ENCODE data around the gene ASIC2. TPM values are rescaled to one million over a fixed set of nuclear protein-coding genes. Genes with fewer than 3 reads are reported as not detected.

ASIC2 gene
- polyA plus RNA-seq, 1 experiment: 0.05 TPM

- Histone ChIP-seq H3K27me3 (ENCODE audit: control insufficient read depth, insufficient read depth, low read length) (no peaks in the 10 kb centered on the region), H3K36me3 (ENCODE audit: control insufficient read depth, insufficient read depth, low read length) (no peaks in the 10 kb centered on the region), H3K4me3 (ENCODE audit: low read depth, low read length) (no peak overlapping the region)
- ChIA-PET POLR2A (no interaction called here), CTCF (no interaction called here)
- DNase-seq (ENCODE audit: low read depth): no peak
- TF ChIP-seq, protein P1, sequence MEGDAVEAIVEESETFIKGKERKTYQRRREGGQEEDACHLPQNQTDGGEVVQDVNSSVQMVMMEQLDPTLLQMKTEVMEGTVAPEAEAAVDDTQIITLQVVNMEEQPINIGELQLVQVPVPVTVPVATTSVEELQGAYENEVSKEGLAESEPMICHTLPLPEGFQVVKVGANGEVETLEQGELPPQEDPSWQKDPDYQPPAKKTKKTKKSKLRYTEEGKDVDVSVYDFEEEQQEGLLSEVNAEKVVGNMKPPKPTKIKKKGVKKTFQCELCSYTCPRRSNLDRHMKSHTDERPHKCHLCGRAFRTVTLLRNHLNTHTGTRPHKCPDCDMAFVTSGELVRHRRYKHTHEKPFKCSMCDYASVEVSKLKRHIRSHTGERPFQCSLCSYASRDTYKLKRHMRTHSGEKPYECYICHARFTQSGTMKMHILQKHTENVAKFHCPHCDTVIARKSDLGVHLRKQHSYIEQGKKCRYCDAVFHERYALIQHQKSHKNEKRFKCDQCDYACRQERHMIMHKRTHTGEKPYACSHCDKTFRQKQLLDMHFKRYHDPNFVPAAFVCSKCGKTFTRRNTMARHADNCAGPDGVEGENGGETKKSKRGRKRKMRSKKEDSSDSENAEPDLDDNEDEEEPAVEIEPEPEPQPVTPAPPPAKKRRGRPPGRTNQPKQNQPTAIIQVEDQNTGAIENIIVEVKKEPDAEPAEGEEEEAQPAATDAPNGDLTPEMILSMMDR (IDR thresholded peaks at IDR 0.05; ENCODE audit: insufficient read depth, low read depth, low read length): no peak
Measured at GRCh38 chr17:33330877-33331276, 37.8 kb upstream of the ASIC2 start.

- ChIA-PET CTCF (interaction anchor here (0.9 kb wide), 1 partner anchor 36 kb away, joined by 3 read pairs; no protein-coding TSS in a partner anchor), POLR2A (no interaction called here)
- TF ChIP-seq, protein P1 (IDR thresholded peaks at IDR 0.05; ENCODE audit: insufficient read depth, low read depth, low read length): no peak
- Histone ChIP-seq H3K4me3 (ENCODE audit: low read depth, low read length) (no peak overlapping the region), H3K27me3 (ENCODE audit: control insufficient read depth, insufficient read depth, low read length) (no peaks in the 10 kb centered on the region), H3K36me3 (ENCODE audit: control insufficient read depth, insufficient read depth, low read length) (no peaks in the 10 kb centered on the region)
- DNase-seq (ENCODE audit: low read depth): no peak
Measured at GRCh38 chr17:33328129-33328528, 35.0 kb upstream of the ASIC2 start.

DNA sequence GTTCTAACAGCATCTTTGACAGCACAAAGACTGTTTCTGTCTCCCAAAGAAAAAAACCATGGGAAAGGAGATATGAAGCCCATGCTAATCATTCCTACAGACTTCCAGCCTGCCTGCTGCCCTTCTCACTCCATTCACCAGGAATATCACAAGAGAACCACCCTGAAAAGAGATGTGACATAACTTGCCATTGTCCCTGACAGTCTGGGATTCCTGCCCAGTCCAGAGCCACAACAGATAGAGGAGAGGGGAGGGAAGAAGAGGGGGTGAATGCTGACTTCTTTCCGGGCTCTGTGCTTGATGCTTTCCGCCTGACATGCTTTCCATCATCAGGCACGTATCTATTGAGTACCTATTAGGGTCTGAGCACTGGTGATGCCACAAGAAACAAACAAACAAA, 31.6 kb upstream of the ASIC2 start:
- DNase-seq (ENCODE audit: low read depth): no peak
- Histone ChIP-seq H3K27me3 (ENCODE audit: control insufficient read depth, insufficient read depth, low read length) (no peaks in the 10 kb centered on the region), H3K4me3 (ENCODE audit: low read depth, low read length) (no peak overlapping the region), H3K36me3 (ENCODE audit: control insufficient read depth, insufficient read depth, low read length) (no peaks in the 10 kb centered on the region)
- TF ChIP-seq, protein P1 (IDR thresholded peaks at IDR 0.05; ENCODE audit: insufficient read depth, low read depth, low read length): no peak
- POLR2A ChIA-PET: no interaction called here
- CTCF ChIA-PET: no interaction called here

- H3K36me3 ChIP-seq (ENCODE audit: control insufficient read depth, insufficient read depth, low read length): no peaks in the 10 kb centered on the region
- CTCF ChIA-PET: no interaction called here
- DNase-seq (ENCODE audit: low read depth): no peak
- H3K4me3 ChIP-seq (ENCODE audit: low read depth, low read length): no peak overlapping the region
- H3K27me3 ChIP-seq (ENCODE audit: control insufficient read depth, insufficient read depth, low read length): no peaks in the 10 kb centered on the region; the same call in 1 of the 2 replicates
- POLR2A ChIA-PET: no interaction called here
- TF ChIP-seq, protein P1 (IDR thresholded peaks at IDR 0.05; ENCODE audit: insufficient read depth, low read depth, low read length): no peak
Measured at GRCh38 chr17:33322063-33322462, 29.0 kb upstream of the ASIC2 start.

DNA sequence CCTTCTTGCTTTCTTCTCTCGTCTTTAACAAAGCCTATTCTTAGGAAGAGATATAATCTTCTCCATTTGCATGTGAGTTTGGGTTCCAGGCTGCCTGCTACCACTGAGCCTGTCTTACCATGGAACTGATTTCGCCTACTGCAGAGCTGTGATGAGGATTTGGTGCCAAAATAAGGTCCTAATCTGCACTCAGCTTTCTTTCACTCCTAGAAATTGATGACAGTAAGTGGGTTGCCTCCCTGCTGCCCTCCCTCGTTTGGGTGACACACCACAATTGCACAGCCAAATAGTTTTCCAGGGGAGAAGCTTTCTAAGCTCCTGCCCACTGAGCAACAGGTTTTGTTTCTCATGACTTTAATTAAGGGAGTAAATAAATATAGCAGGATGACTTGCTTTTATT, 25.1 kb upstream of the ASIC2 start:
- ChIA-PET CTCF (interaction anchor here (0.6 to 0.9 kb wide), 3 partner anchors 15 to 23 kb away, joined by 3 to 4 read pairs (median 3); no protein-coding TSS in a partner anchor), POLR2A (no interaction called here)
- H3K27me3 ChIP-seq (ENCODE audit: control insufficient read depth, insufficient read depth, low read length): no peaks in the 10 kb centered on the region; the same call in 1 of the 2 replicates
- TF ChIP-seq, protein P1 (IDR thresholded peaks at IDR 0.05; ENCODE audit: insufficient read depth, low read depth, low read length): no peak
- H3K36me3 ChIP-seq (ENCODE audit: control insufficient read depth, insufficient read depth, low read length): no peaks in the 10 kb centered on the region
- no peak overlapping the region for H3K4me3 ChIP-seq (ENCODE audit: low read depth, low read length)
- no peak for DNase-seq (ENCODE audit: low read depth)
